Prostate gland (tissue), 2 donors: ENCODE measurements around the gene BTAF1. TPM values are rescaled to one million over a fixed set of nuclear protein-coding genes. Genes with fewer than 3 reads are reported as not detected.

ENCODE experiments used
- DNase-seq: peaks from one replicate; pipeline ENCODE4 v3.0.0-alpha.2; 2019; ENCODE audit warnings: low spot score
- H3K27ac ChIP-seq, 2 donors: fragments of 200-600 bp; sonication (generic); 2 replicates each; pipeline ENCODE4 v1.5.1; 2017 to 2019
- H3K27me3 ChIP-seq: fragments of 200-600 bp; sonication (generic); replicated peaks from 2 replicates; pipeline ENCODE4 v1.5.1; 2019; ENCODE audit not compliant: insufficient read depth
- H3K36me3 ChIP-seq, 2 donors: fragments of 200-600 bp; sonication (generic); 1 replicate in 1 of 2; 2 replicates in 1 of 2; pipeline versions ENCODE4 v1.5.1 to v1.8.1; 2017 to 2019
- H3K4me1 ChIP-seq: fragments of 200-600 bp; sonication (generic); replicated peaks from 2 replicates; pipeline ENCODE4 v1.5.1; 2019
- H3K4me3 ChIP-seq, 2 donors: fragments of 200-600 bp; sonication (generic); 2 replicates each; pipeline ENCODE4 v1.5.1; 2017 to 2019
- H3K9me3 ChIP-seq: fragments of 200-600 bp; sonication (generic); 2 replicates; pipeline ENCODE4 v1.5.1; 2017
- CTCF ChIP-seq, 4 experiments: fragments of 200-600 bp in 2 of 4; fragments of 450-650 bp in 2 of 4; sonication (generic) in 2 of 4; IDR thresholded peaks; 1 replicate in 3 of 4; 2 replicates in 1 of 4; pipeline ENCODE4 v1.5.1; 2016 to 2019; ENCODE audit warnings: antibody characterized with exemption in 4 of 4, mild to moderate bottlenecking in 2 of 4, moderate library complexity in 2 of 4
- POLR2A ChIP-seq: fragments of 450-650 bp; IDR thresholded peaks from one replicate; pipeline ENCODE4 v1.6.1; 2016; ENCODE audit warnings: antibody characterized with exemption, mild to moderate bottlenecking
- POLR2AphosphoS5 ChIP-seq: sonication (generic); formaldehyde crosslinking; IDR thresholded peaks from one replicate; pipeline ENCODE4 v1.6.1; 2017; ENCODE audit warnings: antibody characterized with exemption
- WGBS: methylation state at CpG from one replicate; pipeline ENCODE4 v1.1.5; 2018; 5-methylcytosine and 5-hydroxymethylcytosine counted together
- intact Hi-C: fragments of 100-400 bp; cut with DNase I; formaldehyde crosslinking; loops from one replicate; pipeline ENCODE4 v1.14.2; 2022
- small RNA-seq, 2 donors: library from RNA; depleted of rRNA; stranded (forward); fragments of <200 nt; gene quantifications; one replicate each; pipeline ENCODE3, GENCODE V24; 2016
- total RNA-seq, 2 donors: library from RNA; depleted of rRNA; stranded (reverse); fragments of >200 nt; gene quantifications; one replicate each; pipeline ENCODE4 v1.1.0, GENCODE V29; 2016

Gene BTAF1
- total RNA-seq, 2 donors from 2014 or later, result 31.2 to 43.2 TPM

GRCh38 chr10:92076722-92077121, 153.2 kb downstream of the BTAF1 start:
- no peak for DNase-seq
- no peaks in the 10 kb centered on the region for H3K4me1 ChIP-seq
- H3K36me3 ChIP-seq, result no peaks in the 10 kb centered on the region
- no peaks in the 10 kb centered on the region for H3K9me3 ChIP-seq
- no peak overlapping the region for H3K4me3 ChIP-seq
- TF ChIP-seq POLR2AphosphoS5, result no peak
- no peak for TF ChIP-seq POLR2A
- no peak for TF ChIP-seq CTCF (IDR thresholded peaks at IDR 0.05)
- H3K27ac ChIP-seq, result no peak overlapping the region
- intact Hi-C loops, result no loop called here
- no peaks in the 10 kb centered on the region for H3K27me3 ChIP-seq

- TF ChIP-seq POLR2A (no peak), POLR2AphosphoS5 (no peak), CTCF (IDR thresholded peaks at IDR 0.05) (no peak)
- intact Hi-C loops, result no loop called here
- H3K36me3 ChIP-seq, result no peaks in the 10 kb centered on the region
Measured at GRCh38 chr10:92079003-92079402, 155.4 kb downstream of the BTAF1 start.

More at GRCh38 chr10:92079003-92079402, 155.4 kb downstream of the BTAF1 start:
- DNase-seq, result no peak
- no peak overlapping the region for H3K4me3 ChIP-seq
- no peak overlapping the region for H3K27ac ChIP-seq
- WGBS, result 86% methylated on average over 6 of the region's 6 CpGs
- H3K4me1 ChIP-seq, result no peaks in the 10 kb centered on the region
- H3K9me3 ChIP-seq, result no peaks in the 10 kb centered on the region
- no peaks in the 10 kb centered on the region for H3K27me3 ChIP-seq

Small RNA genes lying within 50 kb of the gene (small RNA-seq; reads per million reads assigned to genes)
- gene AL359198.2 (0 reads per million in 2 donors), gene RF00402 (0 reads per million in 2 donors)

Other genes starting within 250 kb of the BTAF1 start
- gene TNKS2, start 125.3 kb upstream of the BTAF1 start, total RNA-seq, result 10 to 100 TPM; 38.5 to 43.2 TPM
- 1 to 10 TPM; 2.3 to 3.4 TPM for gene FGFBP3, start 14.3 kb upstream of the BTAF1 start, total RNA-seq